GDM1 (cell line): Measurements from ENCODE around the gene SYF2.
"Not testable (repeated sequence)": the region's sequence is repeated elsewhere in the genome, so short reads cannot be mapped to it uniquely, and the experiment has no call there.

Experiments used
- DNase-seq: peaks from one replicate; lab custom pipeline; 2025; lab: John Stamatoyannopoulos, UW

Gene SYF2

GRCh38 chr1:25232027-25232865 is at the start of gene SYF2:
Gene SYF2, minus strand, starts transcription at chr1:25232502. Its CDS starts 35 bp downstream, at chr1:25232467.
- DNase-seq, result peak; percentile 83

- DNase-seq, result not testable (repeated sequence)
These were observed 47.4 kb upstream of the SYF2 start for GRCh38 chr1:25279693-25280111.

- not testable (repeated sequence) for DNase-seq
These were observed 46.5 kb upstream of the SYF2 start for GRCh38 chr1:25278790-25279189.

- not testable (repeated sequence) for DNase-seq
These were observed 46.1 kb upstream of the SYF2 start for GRCh38 chr1:25278358-25278757.

GRCh38 chr1:25277295-25277694 is 45.0 kb upstream of the SYF2 start:
- not testable (repeated sequence) for DNase-seq

GRCh38 chr1:25275648-25276047 is 43.3 kb upstream of the SYF2 start:
- DNase-seq, result not testable (repeated sequence)

- DNase-seq, result not testable (repeated sequence)
These were observed 39.9 kb upstream of the SYF2 start, which contains the start of gene RHD for GRCh38 chr1:25272238-25272637. Gene RHD, plus strand, starts transcription at chr1:25272509. Its CDS starts 39 bp downstream, at chr1:25272548.

- not testable (repeated sequence) for DNase-seq
These were observed 36.0 kb upstream of the SYF2 start for GRCh38 chr1:25268143-25268760.

- peak; percentile 52 for DNase-seq
These were observed 35.2 kb upstream of the SYF2 start for GRCh38 chr1:25267288-25268142.

- not testable (repeated sequence) for DNase-seq
These were observed 34.4 kb upstream of the SYF2 start for GRCh38 chr1:25266554-25267287.

GRCh38 chr1:25260336-25260735 is 28.0 kb upstream of the SYF2 start:
- not testable (repeated sequence) for DNase-seq

- DNase-seq, result not testable (repeated sequence)
These were observed 27.5 kb upstream of the SYF2 start for GRCh38 chr1:25259813-25260212.

GRCh38 chr1:25257196-25257595 is 24.9 kb upstream of the SYF2 start:
- no peak for DNase-seq

- DNase-seq, result no peak
These were observed 24.3 kb upstream of the SYF2 start for GRCh38 chr1:25256578-25256965.

GRCh38 chr1:25255706-25256577 is 23.6 kb upstream of the SYF2 start:
- no peak for DNase-seq

GRCh38 chr1:25253911-25254310 is 21.6 kb upstream of the SYF2 start:
- DNase-seq, result no peak

- no peak for DNase-seq
These were observed 15.8 kb upstream of the SYF2 start for GRCh38 chr1:25247829-25248754.

GRCh38 chr1:25247024-25247828 is 14.9 kb upstream of the SYF2 start, which contains the start of gene RSRP1:
Gene RSRP1, minus strand, starts transcription at chr1:25247454. Its CDS starts 491 bp downstream, at chr1:25246963.
- peak; percentile 98 for DNase-seq
